ENCODE measurements around the gene SLC7A6. TPM values are rescaled to one million over a fixed set of nuclear protein-coding genes. Genes with fewer than 3 reads are reported as not detected.
A peak's percentile ranks its signal among the peaks of the same experiment; 100 is the strongest.

The SLC7A6 gene
- 12.1 and 29.4 TPM in 2 replicates for total RNA-seq

DNA sequence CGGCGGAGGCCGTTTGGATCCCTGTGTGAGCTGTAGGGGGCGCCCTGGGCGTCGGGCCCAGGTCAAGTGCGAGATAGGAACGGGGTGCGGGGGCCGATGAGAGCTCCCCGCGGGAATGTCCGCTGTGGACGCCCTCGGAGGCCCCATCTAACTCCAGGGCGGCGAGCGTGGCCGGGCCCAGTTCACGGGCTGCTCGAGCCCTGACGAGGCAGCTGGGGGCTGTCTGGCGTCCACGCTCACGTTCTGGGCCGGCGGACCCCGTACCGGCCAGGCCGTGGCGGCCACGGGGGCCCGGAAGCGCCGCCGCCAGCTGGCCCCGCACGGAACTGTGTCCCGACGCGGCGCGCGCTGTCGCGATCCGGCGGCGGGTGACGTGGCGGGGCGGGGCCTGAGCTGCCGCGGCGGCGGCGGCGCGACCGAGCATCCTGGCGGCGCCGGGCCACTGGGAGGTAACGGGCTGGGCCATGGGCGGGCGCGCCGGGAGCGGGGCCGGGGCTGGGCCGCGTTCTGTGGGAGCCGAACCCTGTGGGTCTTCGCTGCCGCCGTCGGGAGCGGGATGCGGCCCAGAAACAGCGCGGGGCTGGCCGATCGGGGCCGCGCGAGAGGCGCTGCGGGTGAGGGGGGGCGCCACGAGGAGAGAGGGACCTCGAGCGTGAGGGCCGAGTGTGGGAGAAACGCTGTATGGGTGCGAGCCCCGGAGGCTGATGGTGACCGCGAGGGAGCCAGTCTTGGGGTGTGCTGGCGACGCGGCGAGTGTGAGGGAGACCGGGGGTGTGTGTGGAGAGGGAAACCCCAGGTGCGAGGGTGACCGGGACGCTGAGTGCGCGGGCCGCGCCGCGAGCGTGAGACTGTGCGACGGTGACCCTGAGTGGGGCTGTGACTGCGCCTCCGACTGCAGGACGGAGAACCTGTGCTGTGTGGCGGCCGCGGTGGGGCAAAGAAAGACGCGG is at the start of gene SLC7A6:
TSS of gene SLC7A6 (plus strand) at position 399 of the 950 bp plus-strand sequence. CDS start 10,201 bp downstream, outside the sequence.
- DNase-seq (ENCODE audit: low read depth): no peak
- Histone ChIP-seq H3K27me3 (ENCODE audit: control insufficient read depth, insufficient read depth, low read length) (no peaks in the 10 kb centered on the region), H3K36me3 (ENCODE audit: control insufficient read depth, insufficient read depth, low read length) (no peaks in the 10 kb centered on the region), H3K4me3 (ENCODE audit: low read depth, low read length) (peak within 1 kb of the TSS; percentile 55)
- TF ChIP-seq, protein P1, sequence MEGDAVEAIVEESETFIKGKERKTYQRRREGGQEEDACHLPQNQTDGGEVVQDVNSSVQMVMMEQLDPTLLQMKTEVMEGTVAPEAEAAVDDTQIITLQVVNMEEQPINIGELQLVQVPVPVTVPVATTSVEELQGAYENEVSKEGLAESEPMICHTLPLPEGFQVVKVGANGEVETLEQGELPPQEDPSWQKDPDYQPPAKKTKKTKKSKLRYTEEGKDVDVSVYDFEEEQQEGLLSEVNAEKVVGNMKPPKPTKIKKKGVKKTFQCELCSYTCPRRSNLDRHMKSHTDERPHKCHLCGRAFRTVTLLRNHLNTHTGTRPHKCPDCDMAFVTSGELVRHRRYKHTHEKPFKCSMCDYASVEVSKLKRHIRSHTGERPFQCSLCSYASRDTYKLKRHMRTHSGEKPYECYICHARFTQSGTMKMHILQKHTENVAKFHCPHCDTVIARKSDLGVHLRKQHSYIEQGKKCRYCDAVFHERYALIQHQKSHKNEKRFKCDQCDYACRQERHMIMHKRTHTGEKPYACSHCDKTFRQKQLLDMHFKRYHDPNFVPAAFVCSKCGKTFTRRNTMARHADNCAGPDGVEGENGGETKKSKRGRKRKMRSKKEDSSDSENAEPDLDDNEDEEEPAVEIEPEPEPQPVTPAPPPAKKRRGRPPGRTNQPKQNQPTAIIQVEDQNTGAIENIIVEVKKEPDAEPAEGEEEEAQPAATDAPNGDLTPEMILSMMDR (IDR thresholded peaks at IDR 0.05; ENCODE audit: insufficient read depth, low read length, poor library complexity, severe bottlenecking): peak; percentile 76

DNA sequence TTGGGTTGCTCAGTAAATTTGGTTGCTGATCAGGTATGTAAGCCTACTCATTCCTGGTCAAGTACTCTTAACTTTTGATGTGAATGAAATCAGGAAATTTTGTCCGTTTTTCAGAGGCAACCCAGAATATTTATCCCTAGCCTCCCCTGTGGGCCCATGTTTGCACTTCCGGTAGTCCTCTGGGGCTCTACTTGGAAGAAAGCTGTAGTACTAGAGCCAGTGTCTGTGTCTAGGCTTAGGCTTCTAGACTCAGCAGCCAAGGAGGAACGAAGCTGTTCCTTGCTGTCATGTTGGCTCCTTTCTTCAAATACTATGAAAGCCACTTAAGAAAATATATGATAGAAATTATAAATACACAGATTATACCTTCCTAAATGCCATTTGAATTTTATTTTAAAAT is 49.6 kb upstream of the SLC7A6 start:
- no peak overlapping the region for H3K4me3 ChIP-seq (ENCODE audit: low read depth, low read length)
- no peak for DNase-seq (ENCODE audit: low read depth)
- TF ChIP-seq, protein P1 (IDR thresholded peaks at IDR 0.05; ENCODE audit: insufficient read depth, low read length, poor library complexity, severe bottlenecking): no peak
- H3K36me3 ChIP-seq (ENCODE audit: control insufficient read depth, insufficient read depth, low read length): no peaks in the 10 kb centered on the region
- no peaks in the 10 kb centered on the region for H3K27me3 ChIP-seq (ENCODE audit: control insufficient read depth, insufficient read depth, low read length)

DNA sequence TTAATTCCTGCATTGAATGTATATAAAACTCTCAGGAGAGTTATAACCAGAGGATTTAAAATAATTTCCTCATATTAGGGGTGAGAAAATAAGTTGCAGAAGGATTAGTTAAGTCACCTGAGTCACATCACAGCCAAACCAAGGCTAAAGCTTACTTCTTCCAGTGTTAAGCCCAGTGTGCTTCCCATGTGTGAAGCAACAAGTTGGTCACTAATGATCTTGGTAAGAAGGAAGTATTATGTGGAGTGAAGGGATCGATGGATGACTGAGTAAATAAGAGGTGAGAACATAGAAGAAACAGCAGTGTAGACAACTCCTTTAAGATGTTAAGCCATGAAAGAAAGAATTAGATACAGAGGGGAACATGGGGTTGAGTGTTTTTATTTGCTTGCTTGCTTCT is 49.0 kb upstream of the SLC7A6 start:
- TF ChIP-seq, protein P1 (IDR thresholded peaks at IDR 0.05; ENCODE audit: insufficient read depth, low read length, poor library complexity, severe bottlenecking): no peak
- Histone ChIP-seq H3K27me3 (ENCODE audit: control insufficient read depth, insufficient read depth, low read length) (no peaks in the 10 kb centered on the region), H3K4me3 (ENCODE audit: low read depth, low read length) (no peak overlapping the region), H3K36me3 (ENCODE audit: control insufficient read depth, insufficient read depth, low read length) (no peaks in the 10 kb centered on the region)
- DNase-seq (ENCODE audit: low read depth): no peak

DNA sequence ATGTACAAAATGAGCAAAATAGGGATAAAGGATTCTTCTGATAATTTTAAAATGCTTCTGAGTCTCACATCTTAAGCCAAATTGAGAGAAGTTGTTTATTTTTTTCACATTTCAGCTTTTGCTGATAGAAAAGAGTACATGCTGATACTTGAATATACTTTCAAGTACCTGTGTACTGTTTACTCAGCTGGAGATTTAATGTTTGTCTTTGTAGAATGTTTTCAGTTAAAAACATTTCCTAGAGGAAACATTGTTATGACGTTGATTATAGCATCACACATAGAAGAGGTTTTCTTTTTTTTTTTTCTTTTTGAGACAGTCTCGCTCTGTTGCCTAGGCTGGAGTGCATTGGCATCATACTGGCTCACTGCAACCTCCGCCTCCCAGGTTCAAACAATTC is 48.1 kb upstream of the SLC7A6 start:
- no peak for DNase-seq (ENCODE audit: low read depth)
- Histone ChIP-seq H3K27me3 (ENCODE audit: control insufficient read depth, insufficient read depth, low read length) (no peaks in the 10 kb centered on the region), H3K4me3 (ENCODE audit: low read depth, low read length) (no peak overlapping the region), H3K36me3 (ENCODE audit: control insufficient read depth, insufficient read depth, low read length) (no peaks in the 10 kb centered on the region)
- TF ChIP-seq, protein P1 (IDR thresholded peaks at IDR 0.05; ENCODE audit: insufficient read depth, low read length, poor library complexity, severe bottlenecking): no peak

DNA sequence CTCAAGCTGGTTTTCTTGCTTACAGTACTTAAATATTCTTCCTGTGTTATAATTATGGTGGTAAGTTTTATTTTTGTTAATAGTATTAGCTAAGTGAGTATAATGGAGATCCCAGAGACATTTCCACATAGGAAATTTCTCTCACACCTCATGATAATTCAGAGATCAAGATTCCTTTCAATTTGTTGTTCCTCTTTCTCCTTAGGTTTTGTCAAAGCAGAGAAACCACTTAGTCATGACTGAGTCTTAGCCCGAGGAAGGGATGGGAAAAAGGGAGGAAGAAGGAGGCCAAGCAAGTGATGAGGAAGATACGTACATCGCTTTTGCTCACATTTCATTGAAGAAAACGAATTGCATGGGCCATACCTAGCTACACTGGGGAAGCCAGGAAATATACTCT is 46.8 kb upstream of the SLC7A6 start:
- Histone ChIP-seq H3K36me3 (ENCODE audit: control insufficient read depth, insufficient read depth, low read length) (no peaks in the 10 kb centered on the region), H3K27me3 (ENCODE audit: control insufficient read depth, insufficient read depth, low read length) (no peaks in the 10 kb centered on the region), H3K4me3 (ENCODE audit: low read depth, low read length) (no peak overlapping the region)
- TF ChIP-seq, protein P1 (IDR thresholded peaks at IDR 0.05; ENCODE audit: insufficient read depth, low read length, poor library complexity, severe bottlenecking): no peak
- DNase-seq (ENCODE audit: low read depth): no peak

Measured in kidney epithelial cell (primary cell).